HG02870 (cell line): Measurements from ENCODE around the gene EEF1G.

Experiments
- ATAC-seq: cut with Tn5 transposase; IDR thresholded peaks from one replicate; pipeline ENCODE4 v1.9.1; 2021; ENCODE audit warnings: mild to moderate bottlenecking, moderate library complexity; ENCODE audit not compliant: unreplicated experiment

Gene EEF1G

DNA sequence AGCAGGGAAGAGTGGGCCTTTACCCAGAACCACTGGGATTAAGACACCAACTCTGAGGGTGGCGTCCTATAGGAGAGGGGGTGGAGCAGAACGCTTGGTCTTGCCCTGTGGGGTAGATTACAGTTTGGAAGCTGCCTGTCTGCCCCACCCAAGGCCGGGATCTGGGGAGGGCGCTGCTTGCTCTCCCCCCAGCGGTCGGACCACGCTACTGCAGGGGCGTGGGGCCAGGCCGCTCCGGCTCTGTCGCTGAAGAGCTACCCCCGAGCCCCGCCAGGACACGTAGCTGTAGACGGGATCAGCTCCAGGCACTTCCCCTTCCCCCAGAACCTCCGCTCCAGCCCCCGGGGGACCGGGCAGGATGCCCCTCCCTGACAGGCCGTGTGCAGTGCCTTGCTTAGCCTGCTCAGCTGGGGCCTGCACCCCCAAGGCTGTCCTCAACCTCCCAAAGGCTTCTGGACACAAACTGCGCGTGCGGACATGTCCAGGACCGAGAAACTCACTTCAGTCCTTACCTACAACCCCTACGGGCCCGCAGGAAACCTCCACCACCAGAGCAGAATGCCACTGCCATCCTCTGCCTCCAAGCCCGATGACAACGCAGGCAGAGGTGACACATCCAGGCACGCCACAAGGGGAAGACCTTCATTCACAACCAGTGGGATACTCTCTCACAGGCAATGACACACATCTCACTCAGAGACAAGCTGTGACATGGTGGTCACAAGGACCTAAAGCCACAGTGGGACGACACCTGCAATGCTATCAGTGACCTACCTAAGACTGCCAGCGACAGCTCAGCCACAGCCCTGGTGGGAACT, 30.7 kb downstream of the EEF1G start:
- no peak for ATAC-seq

DNA sequence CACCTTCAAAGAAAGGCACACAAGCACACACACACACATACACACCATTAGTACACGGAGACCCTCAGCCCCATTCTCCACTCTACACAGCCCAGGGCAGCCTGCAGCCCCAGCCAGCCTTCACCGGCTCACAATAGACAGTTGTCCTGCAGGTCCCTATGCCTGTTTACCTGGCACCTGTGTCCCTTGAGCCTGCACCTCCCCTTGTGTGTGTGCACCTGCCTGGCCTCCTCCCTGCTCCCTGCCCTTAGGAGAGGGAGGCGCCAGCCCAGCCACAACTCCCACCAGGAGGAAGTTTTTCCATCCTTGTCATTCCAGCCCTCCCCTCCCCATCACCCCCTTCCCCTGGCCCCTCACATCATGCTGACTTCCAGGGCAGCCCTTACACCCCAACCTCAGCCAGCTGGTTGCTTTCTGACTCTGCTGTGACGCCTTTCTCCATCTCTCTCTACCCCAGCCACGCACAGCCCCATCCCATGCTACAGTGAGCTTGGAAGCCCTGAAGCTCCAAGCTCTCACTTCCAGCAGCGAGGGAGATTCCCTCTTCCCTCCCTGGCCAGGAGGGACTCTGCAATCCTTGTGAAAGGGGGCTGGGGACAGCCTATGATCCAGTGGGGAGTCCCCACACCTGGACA, 31.5 kb downstream of the EEF1G start:
- ATAC-seq: no peak

DNA sequence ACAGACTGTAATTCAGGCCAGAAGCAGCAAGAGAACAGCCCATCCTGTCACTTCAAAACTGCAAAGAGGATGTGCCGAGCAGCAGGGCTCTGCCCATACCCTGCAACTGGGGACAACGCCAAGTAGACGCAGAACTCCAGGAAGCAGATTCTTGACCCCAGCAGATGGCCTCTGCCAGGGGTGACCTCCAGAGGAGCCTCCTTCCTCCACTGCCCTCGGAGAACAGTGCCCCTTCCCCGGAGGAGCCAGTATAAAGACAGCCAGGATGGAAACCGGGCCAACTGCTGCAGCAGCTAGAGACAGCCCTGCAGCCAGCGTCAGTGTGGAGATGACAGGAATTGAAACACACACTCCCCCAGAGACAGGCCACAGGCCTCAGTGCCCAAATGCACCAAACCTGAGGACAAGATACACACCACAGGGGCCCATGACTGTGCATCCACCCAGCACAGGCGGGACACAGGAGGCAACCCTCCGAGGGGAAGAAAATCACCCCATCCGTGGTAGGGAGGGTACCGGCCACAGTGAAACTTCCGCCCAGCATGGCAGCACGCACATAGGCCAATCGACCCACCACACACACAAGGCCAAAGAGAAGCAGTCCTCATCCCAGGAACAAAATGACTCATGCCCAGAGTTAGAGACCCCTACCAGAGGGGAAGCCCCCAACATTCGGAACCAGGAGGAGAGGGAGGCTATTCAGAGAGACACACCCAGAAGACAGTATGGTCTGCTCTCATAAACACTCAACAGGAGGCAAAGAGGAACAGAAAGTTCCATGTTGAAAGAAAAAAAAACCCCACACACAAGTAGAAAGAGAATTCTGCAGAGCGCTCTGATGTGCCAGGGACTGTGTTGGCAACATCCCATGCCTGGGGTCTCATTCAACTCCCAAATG, 32.6 kb downstream of the EEF1G start:
- peak; percentile 53 for ATAC-seq

DNA sequence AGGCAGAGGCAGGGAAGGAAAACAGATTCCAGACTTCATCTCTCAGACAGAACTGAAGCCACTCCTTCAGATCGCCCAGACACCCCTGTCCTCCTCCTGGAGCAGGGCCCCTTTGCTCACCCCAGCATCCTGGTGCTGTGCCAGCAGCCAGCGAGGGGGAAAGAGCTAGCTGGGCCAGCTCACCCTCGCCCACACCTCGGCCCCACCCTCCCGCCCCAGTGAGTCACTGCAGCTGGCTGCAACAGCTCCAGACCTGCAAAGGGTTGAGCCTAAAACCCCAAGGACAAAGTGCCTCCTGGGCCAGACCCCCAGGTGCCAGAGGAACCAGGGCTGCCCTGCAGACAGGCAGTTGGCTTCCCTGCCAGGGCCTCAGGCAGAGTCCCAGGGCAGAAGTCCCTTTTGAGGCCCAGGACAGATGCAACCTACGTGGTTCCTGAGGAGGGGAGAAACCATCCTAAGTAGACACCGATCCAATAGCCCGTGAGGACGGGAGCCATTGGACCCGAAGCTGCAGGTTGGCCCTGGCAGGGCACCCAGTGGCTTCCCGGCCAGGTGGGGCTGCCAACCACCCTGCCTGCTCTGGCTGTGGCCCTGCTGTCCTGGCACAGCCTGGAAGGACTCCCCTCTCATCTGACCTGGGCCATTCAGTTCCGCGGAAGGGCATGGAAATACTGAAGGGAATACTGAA, 34.3 kb downstream of the EEF1G start:
- no peak for ATAC-seq

DNA sequence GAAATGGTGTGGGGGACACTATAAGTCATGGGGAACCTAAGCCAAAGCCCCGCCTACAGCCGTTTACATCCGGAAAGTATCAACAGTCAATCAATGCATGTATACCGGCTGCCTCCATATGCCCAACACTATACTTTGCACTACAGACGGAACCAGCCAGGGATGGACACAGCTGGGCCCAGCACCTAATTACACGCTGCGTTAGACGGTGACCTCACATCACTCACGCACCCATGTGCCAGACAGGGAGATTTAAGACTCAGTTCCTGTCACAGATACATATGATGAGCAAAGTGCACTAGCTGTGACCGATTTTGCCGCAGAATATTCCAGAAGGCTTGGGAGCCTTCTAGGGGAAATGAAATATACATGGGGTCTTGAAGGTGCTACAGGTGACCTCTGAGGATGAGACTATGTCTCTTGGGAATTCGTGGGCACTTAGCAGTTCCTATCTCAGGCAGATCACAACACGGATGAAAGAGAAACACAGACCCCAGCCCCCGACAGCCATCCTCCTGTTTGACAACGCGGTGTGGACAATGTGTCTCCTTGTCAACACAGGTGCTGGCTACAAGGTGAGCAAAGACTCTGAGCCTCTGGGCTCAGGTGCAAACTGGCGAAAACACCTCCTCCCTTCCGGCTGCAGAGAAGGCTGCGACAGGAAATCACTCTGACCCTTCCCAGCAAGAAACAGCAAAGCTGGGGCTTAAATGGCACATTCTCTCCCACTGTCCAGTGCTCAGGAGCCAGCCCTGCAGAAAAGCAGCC, 35.0 kb downstream of the EEF1G start:
- ATAC-seq: no peak

DNA sequence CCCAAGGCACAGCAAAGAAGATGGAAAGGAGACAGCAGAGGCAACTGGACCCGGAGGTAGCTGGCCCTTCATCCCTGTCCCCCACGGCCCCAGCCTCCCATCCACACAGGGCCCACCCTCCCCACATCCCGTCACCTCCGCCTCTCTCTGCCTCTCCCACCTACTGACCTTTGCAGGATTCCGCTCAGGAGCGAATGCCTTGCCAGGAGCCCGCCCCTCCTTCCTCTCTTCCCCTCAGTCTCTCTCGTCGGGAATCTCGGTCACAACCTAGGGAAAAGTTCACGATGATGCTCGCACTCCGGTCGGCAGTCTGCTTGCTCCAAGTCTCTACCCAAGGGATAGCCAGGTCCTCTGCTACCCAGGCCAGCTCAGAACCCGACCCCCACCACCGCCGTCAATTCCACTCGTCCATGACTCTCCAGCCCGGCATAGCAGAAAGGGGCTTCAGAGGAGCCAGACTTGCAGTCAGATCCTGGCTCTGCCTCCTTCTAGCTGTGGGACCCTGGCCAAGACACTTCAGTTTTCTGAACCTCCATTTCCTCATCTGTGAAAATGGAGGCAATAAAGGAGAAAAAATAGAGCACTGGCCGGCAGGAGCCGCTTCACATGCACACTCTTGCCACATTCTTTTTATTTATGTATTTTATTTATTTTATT, 37.3 kb downstream of the EEF1G start:
- ATAC-seq: no peak

DNA sequence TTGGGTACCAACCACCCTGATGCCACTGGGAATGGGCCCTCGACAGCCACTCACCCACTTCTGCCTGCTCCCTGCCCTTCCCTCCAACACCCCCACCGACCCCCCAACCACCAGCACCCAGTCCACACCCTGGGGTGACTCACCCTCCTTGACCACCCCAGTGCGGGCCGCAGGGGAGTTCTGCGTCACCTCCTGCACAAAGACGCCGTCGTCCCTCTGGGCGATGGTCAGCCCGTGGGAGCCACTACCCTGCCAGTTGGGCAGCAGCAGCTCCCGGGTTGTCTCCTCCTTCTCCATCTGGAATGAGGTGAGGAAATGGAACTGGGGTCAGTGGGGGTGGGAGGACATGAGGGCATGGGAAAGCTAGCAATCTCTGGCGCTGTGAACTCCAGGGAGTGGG, 37.9 kb downstream of the EEF1G start:
- no peak for ATAC-seq

DNA sequence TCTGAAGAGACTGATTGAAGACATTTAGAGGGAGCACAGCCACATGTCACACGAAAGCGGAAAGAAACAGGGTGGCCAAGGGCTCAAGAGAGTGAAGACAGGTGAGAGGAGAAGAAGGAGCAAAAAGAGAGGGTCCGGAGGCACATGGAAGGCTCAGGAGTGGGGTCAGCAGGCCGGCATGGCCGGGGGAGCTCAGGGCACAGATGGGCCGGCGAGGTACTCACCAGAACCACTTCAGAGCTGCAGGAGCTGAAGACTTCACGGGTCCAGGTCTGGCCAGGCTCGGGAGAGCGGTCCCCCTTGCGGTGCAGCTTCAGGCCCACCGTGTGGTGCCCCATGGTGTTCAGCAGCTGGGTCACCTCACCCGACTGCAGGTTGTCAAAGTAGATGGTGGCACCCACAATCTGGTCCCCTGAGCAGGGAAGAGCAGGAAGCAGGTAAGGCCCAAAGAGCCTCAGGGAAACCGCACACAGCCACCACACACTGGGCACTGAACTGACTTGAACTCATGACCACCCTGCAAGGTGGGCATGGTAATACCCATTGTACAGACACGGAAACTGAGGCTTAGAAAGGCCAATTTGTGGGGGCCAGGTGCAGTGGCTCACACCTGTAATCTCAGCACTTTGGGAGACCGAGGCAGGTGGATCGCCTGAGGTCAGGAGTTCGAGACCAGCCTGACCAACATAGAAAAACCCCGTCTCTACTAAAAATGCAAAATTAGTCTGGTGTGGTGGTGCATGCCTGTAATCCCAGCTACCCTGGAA, 38.7 kb downstream of the EEF1G start:
- no peak for ATAC-seq

DNA sequence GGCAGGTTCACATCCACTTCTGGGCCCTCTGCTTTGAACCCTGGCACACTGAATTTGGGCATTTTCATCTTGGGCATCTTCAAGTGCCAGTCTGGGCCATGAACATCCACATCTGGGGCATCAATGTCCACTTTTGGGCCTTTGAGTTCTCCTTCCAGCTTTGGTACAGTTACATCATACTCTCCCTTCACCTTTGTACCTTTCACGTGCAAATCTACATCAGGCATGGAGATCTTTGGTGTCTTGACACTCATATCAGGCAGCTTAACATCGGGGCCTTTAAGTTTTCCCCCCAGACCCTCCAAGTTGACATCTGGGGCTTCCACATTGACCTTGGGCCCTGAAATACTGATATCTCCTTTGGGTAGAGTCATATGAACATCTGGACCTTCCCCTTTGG, 41.6 kb downstream of the EEF1G start:
- ATAC-seq: no peak

DNA sequence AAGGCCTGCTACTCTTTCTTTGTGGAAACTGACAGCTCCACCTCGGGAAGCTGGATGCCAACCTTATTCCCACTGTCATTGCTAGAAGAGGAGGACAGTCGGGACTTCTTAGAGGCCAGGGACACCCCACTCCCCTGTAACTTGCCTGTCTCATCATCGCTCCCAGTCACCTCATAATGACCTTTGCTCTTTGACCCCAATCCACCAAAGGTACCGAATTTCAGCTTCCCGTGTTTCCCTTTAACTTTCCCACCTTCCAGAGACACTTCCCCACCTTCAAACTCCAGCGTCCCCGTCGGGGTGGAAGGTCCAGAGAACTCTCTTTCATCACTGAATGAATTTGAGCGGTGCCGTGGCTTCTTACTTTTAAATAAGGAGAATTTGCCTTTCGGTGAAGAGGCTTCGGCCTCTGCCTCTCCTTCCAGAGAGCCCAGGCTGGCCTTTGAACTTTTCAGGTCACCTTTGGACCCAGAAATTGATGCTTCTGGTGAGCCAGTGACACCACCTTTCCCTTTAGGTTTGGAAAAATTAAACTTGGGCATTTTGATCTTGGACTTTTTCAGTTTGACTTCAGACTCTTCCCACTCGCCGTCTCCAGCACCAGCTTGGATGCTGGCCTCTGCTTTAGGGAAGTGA, 56.8 kb downstream of the EEF1G start:
- no peak for ATAC-seq

DNA sequence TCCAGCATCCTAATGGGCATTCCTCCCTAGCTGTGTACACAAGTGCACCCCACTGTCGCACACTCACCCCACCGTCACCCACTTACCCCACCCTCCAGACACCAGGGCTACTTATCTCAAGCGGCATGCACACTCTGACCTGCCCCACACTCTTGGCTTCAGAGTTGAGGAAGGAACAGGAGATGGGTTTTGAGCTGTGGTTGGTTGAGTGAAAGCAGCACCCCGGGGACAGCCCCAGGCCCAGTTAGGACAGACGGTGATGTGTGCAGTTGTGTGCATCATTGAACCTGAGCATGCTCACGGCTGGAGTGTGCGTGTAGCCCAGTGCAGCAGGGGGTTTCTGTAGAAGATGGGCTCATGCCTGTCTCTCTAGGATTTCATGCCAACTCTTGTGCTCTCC, 59.5 kb downstream of the EEF1G start:
- peak; percentile 83 for ATAC-seq

DNA sequence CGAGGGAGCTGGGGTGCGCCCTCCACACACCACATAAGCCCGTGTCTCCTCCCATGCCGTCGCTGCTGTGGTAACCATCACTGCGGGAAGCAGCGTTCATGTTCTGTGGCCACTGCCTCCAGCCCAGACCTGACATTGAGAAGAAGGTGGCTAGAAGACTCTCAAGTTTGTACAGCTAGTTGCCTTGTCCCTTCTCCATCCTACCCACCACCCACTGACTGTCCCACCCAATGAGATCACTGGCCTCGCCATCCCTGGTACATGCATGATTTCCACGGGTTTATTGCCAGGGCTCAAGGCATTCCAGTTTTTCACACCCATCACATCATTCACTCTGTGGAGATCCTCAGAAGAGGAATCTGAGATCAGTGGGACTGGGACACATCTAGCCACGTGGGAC, 60.1 kb downstream of the EEF1G start:
- no peak for ATAC-seq

DNA sequence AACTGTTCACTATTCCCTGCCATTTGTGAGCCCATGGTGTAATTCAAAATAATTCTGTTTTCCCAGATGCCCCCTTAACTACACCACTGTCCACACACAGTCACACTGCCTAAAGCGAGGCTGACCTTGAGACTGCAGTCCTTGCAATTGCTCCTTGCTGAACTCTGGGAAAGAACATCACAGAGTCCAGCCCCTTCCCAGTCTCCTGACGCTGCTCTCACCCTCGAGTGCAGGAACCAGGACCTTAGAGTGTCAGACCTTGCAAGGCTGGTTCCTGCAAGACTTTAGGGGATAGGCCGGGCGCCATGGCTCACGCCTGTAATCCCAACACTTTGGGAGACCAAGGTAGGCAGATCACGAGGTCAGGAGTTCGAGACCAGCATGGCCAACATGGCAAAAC, 60.7 kb downstream of the EEF1G start:
- no peak for ATAC-seq
